ENCODE measurements around the gene C1QTNF12.

DNA sequence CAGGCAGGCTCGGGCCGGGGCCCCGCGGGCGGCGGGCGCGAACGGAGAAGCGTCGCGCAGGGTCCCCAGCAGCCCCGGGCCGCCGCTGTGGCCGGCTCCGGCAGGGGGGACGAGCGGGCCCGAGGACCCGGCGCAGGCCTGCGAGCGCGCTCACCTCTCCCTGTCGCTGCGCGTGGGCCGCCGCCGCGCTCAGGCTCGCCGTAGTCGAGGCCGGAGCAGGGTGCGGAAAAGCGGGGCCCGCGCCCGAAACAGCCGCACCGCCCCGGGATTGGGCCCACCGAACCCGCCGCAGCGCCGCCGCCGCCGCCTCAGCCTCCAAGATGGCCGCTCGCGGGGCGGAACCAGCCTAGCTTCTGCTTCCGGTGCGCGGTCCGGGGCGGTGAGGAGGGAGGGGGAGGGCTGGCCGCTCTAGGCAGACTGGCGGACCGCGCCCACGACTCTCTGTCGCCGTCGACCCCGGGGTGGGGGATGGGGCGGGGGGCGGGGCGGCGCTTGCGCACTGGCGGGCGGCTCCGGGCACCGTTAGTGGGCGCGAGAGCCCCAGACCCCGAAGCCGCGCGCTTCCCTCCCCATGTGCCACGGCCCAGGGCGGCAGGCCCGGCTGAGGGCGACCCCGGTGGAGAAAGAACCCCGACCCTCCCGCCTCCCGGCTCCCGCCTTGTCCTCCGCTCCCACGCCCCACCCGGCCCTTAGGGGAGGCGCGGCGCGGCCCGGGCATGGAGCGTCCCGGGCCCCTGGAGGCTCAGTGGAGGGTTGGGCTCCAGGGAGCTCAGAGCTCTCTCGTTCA lies 27.2 kb upstream of the C1QTNF12 start, which contains the start of gene UBE2J2:
- TF ChIP-seq, protein P1, sequence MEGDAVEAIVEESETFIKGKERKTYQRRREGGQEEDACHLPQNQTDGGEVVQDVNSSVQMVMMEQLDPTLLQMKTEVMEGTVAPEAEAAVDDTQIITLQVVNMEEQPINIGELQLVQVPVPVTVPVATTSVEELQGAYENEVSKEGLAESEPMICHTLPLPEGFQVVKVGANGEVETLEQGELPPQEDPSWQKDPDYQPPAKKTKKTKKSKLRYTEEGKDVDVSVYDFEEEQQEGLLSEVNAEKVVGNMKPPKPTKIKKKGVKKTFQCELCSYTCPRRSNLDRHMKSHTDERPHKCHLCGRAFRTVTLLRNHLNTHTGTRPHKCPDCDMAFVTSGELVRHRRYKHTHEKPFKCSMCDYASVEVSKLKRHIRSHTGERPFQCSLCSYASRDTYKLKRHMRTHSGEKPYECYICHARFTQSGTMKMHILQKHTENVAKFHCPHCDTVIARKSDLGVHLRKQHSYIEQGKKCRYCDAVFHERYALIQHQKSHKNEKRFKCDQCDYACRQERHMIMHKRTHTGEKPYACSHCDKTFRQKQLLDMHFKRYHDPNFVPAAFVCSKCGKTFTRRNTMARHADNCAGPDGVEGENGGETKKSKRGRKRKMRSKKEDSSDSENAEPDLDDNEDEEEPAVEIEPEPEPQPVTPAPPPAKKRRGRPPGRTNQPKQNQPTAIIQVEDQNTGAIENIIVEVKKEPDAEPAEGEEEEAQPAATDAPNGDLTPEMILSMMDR (IDR thresholded peaks at IDR 0.05; ENCODE audit: low read length): no peak
- no peak for TF ChIP-seq EZH2 (IDR thresholded peaks at IDR 0.05; ENCODE audit: borderline replicate concordance, low read length)

Measured in OCI-LY1 (cell line).